HG03159 (cell line): ENCODE data around the gene QPCT.

Source experiments
- ATAC-seq: cut with Tn5 transposase; IDR thresholded peaks from one replicate; pipeline ENCODE4 v1.9.1; 2021; ENCODE audit warnings: mild to moderate bottlenecking, moderate library complexity; ENCODE audit not compliant: unreplicated experiment

QPCT gene

GRCh38 chr2:37324786-37325624, 19.4 kb upstream of the QPCT start, which contains the start of gene PRKD3:
Gene PRKD3, minus strand, starts transcription at chr2:37324833. Its CDS starts 8,309 bp downstream, at chr2:37316524.
- peak; percentile 65 for ATAC-seq

GRCh38 chr2:37325625-37326071, 18.8 kb upstream of the QPCT start:
- no peak for ATAC-seq

- ATAC-seq: no peak
Observed at GRCh38 chr2:37326285-37326684, 18.1 kb upstream of the QPCT start.

- no peak for ATAC-seq
Observed at GRCh38 chr2:37326866-37327634, 17.4 kb upstream of the QPCT start.

- ATAC-seq: no peak
Observed at GRCh38 chr2:37330681-37331080, 13.7 kb upstream of the QPCT start.

- ATAC-seq: no peak
Observed at GRCh38 chr2:37332560-37332959, 11.9 kb upstream of the QPCT start.

GRCh38 chr2:37333256-37333655, 11.2 kb upstream of the QPCT start:
- no peak for ATAC-seq

GRCh38 chr2:37335604-37336003, 8.8 kb upstream of the QPCT start:
- ATAC-seq: no peak

- no peak for ATAC-seq
Observed at GRCh38 chr2:37337620-37338280, 6.7 kb upstream of the QPCT start.

- ATAC-seq: no peak
Observed at GRCh38 chr2:37338933-37339332, 5.5 kb upstream of the QPCT start.

GRCh38 chr2:37340637-37341036, 3.8 kb upstream of the QPCT start:
- ATAC-seq: no peak

- no peak for ATAC-seq
Observed at GRCh38 chr2:37342591-37343220, 1.7 kb upstream of the QPCT start.

- ATAC-seq: no peak
Observed at GRCh38 chr2:37343537-37344434, 644 bp upstream of the QPCT start.

GRCh38 chr2:37348155-37348554, 3.7 kb downstream of the QPCT start:
- ATAC-seq: no peak

GRCh38 chr2:37349231-37349860, 4.9 kb downstream of the QPCT start:
- peak; percentile 55 for ATAC-seq

- peak; percentile 54 for ATAC-seq
Observed at GRCh38 chr2:37350034-37350433, 5.6 kb downstream of the QPCT start.

- ATAC-seq: no peak
Observed at GRCh38 chr2:37354531-37354930, 10.1 kb downstream of the QPCT start.

GRCh38 chr2:37355735-37356134, 11.3 kb downstream of the QPCT start:
- no peak for ATAC-seq

- no peak for ATAC-seq
Observed at GRCh38 chr2:37356299-37356698, 11.9 kb downstream of the QPCT start.
